ENCODE measurements around the gene RCAN2.
A peak's percentile ranks its signal among the peaks of the same experiment; 100 is the strongest.

The RCAN2 gene

DNA sequence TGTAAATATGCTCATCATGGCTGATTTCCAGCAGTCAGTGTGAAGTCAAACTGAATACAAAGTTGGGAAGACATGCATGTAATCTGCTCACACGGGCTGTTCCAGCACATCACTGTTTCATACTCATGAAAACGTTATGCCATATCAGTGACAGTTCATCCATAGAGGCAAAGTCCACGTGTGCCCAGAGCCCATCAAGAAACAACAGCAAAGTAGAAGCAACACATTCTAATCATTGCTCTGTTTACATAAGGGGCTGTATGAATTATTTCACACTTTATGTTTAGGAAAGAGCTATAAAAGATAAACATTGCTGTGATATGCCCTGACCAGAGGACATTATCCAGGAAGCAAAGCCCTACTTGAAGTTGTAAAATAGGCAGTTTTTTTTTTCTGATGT lies 163.5 kb downstream of the RCAN2 start:
- no peak for DNase-seq (ENCODE audit: extremely low read depth, insufficient read length)
- TF ChIP-seq, protein P1, sequence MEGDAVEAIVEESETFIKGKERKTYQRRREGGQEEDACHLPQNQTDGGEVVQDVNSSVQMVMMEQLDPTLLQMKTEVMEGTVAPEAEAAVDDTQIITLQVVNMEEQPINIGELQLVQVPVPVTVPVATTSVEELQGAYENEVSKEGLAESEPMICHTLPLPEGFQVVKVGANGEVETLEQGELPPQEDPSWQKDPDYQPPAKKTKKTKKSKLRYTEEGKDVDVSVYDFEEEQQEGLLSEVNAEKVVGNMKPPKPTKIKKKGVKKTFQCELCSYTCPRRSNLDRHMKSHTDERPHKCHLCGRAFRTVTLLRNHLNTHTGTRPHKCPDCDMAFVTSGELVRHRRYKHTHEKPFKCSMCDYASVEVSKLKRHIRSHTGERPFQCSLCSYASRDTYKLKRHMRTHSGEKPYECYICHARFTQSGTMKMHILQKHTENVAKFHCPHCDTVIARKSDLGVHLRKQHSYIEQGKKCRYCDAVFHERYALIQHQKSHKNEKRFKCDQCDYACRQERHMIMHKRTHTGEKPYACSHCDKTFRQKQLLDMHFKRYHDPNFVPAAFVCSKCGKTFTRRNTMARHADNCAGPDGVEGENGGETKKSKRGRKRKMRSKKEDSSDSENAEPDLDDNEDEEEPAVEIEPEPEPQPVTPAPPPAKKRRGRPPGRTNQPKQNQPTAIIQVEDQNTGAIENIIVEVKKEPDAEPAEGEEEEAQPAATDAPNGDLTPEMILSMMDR (IDR thresholded peaks at IDR 0.05; ENCODE audit: insufficient read depth, low read length, poor library complexity, severe bottlenecking), result no peak
- no peak overlapping the region for H3K4me3 ChIP-seq (replicated peaks; ENCODE audit: low read depth, low read length)
- peaks cover 2% of the 10 kb centered on the region for H3K27me3 ChIP-seq (replicated peaks; ENCODE audit: control insufficient read depth, insufficient read depth, low read length)
- H3K36me3 ChIP-seq (ENCODE audit: control insufficient read depth, insufficient read depth, low read length), result no peaks in the 10 kb centered on the region

DNA sequence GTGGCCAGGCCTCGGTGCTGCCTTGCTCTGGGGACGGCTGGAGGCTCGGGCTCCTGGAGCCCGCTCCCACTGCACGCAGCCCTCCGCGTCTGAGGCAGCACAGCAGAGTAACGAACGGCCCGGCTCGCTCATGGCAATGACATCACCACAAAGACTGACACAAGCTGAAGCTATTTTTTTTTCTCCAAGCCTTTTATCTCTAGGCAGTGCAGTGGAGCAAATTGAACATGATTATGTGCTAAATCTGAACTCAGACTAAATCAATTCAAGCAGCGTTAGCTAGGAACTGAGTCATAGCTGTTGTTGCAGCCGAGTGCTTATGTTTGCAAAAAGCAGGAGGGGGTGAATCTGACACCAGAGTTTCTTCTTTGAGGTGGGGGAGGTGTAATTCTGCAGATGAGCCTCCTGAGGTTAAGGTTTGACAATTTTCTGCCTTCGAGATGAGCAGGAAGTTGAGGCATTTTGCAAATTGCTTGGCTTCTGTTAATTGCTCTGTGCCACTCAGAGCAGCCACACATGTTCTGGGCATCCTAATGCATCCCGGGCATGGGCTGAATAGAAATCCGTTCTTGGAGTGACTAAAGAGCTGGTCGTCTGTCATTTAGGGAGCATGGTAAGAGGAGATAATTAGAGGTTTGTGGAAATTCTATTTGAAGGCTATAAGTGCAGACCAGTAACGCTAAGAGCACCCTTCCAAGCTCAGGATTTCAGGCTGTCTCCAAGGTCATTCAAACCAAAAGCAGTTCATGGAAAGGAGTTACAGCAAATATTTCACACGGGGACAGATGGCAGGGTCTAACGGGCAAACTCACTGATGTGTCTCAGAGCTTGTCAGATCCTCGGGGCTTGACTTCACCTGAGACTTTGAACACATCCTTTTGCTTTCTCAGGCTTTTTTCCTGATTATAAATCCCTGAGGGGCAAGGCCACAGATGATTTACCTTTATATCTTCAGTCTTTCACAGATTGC lies 165.4 kb downstream of the RCAN2 start:
- TF ChIP-seq, protein P1 (IDR thresholded peaks at IDR 0.05; ENCODE audit: insufficient read depth, low read length, poor library complexity, severe bottlenecking), result no peak
- H3K4me3 ChIP-seq (replicated peaks; ENCODE audit: low read depth, low read length), result no peak overlapping the region
- H3K36me3 ChIP-seq (ENCODE audit: control insufficient read depth, insufficient read depth, low read length), result no peaks in the 10 kb centered on the region
- peaks cover 2% of the 10 kb centered on the region for H3K27me3 ChIP-seq (replicated peaks; ENCODE audit: control insufficient read depth, insufficient read depth, low read length)
- DNase-seq (ENCODE audit: extremely low read depth, insufficient read length), result peak; percentile 3

GRCh38 chr6:46324706-46325105 lies 166.5 kb downstream of the RCAN2 start:
- TF ChIP-seq, protein P1 (IDR thresholded peaks at IDR 0.05; ENCODE audit: insufficient read depth, low read length, poor library complexity, severe bottlenecking), result no peak
- H3K4me3 ChIP-seq (replicated peaks; ENCODE audit: low read depth, low read length), result no peak overlapping the region

GRCh38 chr6:46323966-46324622 lies 167.2 kb downstream of the RCAN2 start:
- Histone ChIP-seq H3K27me3 (replicated peaks; ENCODE audit: control insufficient read depth, insufficient read depth, low read length) (no peaks in the 10 kb centered on the region), H3K36me3 (ENCODE audit: control insufficient read depth, insufficient read depth, low read length) (no peaks in the 10 kb centered on the region), H3K4me3 (replicated peaks; ENCODE audit: low read depth, low read length) (no peak overlapping the region)
- DNase-seq (ENCODE audit: extremely low read depth, insufficient read length), result no peak
- TF ChIP-seq, protein P1 (IDR thresholded peaks at IDR 0.05; ENCODE audit: insufficient read depth, low read length, poor library complexity, severe bottlenecking), result no peak

More at GRCh38 chr6:46324706-46325105, 166.5 kb downstream of the RCAN2 start:
- H3K27me3 ChIP-seq (replicated peaks; ENCODE audit: control insufficient read depth, insufficient read depth, low read length), result peaks cover 2% of the 10 kb centered on the region
- no peak for DNase-seq (ENCODE audit: extremely low read depth, insufficient read length)
- H3K36me3 ChIP-seq (ENCODE audit: control insufficient read depth, insufficient read depth, low read length), result no peaks in the 10 kb centered on the region

- Histone ChIP-seq H3K4me3 (replicated peaks; ENCODE audit: low read depth, low read length) (no peak overlapping the region), H3K36me3 (ENCODE audit: control insufficient read depth, insufficient read depth, low read length) (no peaks in the 10 kb centered on the region), H3K27me3 (replicated peaks; ENCODE audit: control insufficient read depth, insufficient read depth, low read length) (no peaks in the 10 kb centered on the region)
- TF ChIP-seq, protein P1 (IDR thresholded peaks at IDR 0.05; ENCODE audit: insufficient read depth, low read length, poor library complexity, severe bottlenecking), result no peak
- DNase-seq (ENCODE audit: extremely low read depth, insufficient read length), result no peak
Measured at GRCh38 chr6:46323312-46323965, 167.8 kb downstream of the RCAN2 start.

All from GM06990 (cell line).